GM18502 (cell line): ENCODE data around the gene BFSP1.

Source experiments
- ATAC-seq: cut with Tn5 transposase; IDR thresholded peaks from one replicate; pipeline ENCODE4 v1.9.1; 2021; ENCODE audit warnings: mild to moderate bottlenecking; ENCODE audit not compliant: unreplicated experiment, poor library complexity

The BFSP1 gene

GRCh38 chr20:17500826-17501225, 30.4 kb downstream of the BFSP1 start:
- ATAC-seq: no peak

- ATAC-seq: no peak
These were observed 30.9 kb downstream of the BFSP1 start for GRCh38 chr20:17500271-17500670.

- ATAC-seq: no peak
These were observed 32.1 kb downstream of the BFSP1 start for GRCh38 chr20:17499041-17499440.

- ATAC-seq: no peak
These were observed 32.5 kb downstream of the BFSP1 start for GRCh38 chr20:17498641-17499040.

GRCh38 chr20:17497821-17498580, 33.2 kb downstream of the BFSP1 start:
- no peak for ATAC-seq

- no peak for ATAC-seq
These were observed 35.4 kb downstream of the BFSP1 start for GRCh38 chr20:17495826-17496225.

GRCh38 chr20:17494201-17494600, 37.0 kb downstream of the BFSP1 start:
- ATAC-seq: no peak

GRCh38 chr20:17493173-17493572, 38.0 kb downstream of the BFSP1 start:
- no peak for ATAC-seq

- ATAC-seq: no peak
These were observed 39.7 kb downstream of the BFSP1 start for GRCh38 chr20:17491488-17491887.

- no peak for ATAC-seq
These were observed 40.1 kb downstream of the BFSP1 start for GRCh38 chr20:17491041-17491440.

- ATAC-seq: no peak
These were observed 40.7 kb downstream of the BFSP1 start for GRCh38 chr20:17490501-17490900.

- ATAC-seq: no peak
These were observed 42.1 kb downstream of the BFSP1 start for GRCh38 chr20:17488916-17489600.

- ATAC-seq: no peak
These were observed 46.2 kb downstream of the BFSP1 start for GRCh38 chr20:17485017-17485416.

- ATAC-seq: no peak
These were observed 48.6 kb downstream of the BFSP1 start for GRCh38 chr20:17482536-17482935.

- no peak for ATAC-seq
These were observed 49.5 kb downstream of the BFSP1 start for GRCh38 chr20:17481661-17482060.

- ATAC-seq: no peak
These were observed 50.5 kb downstream of the BFSP1 start for GRCh38 chr20:17480696-17481095.

- no peak for ATAC-seq
These were observed 52.0 kb downstream of the BFSP1 start for GRCh38 chr20:17479063-17479657.

GRCh38 chr20:17473659-17474058, 57.5 kb downstream of the BFSP1 start:
- no peak for ATAC-seq

GRCh38 chr20:17471606-17472187, 59.5 kb downstream of the BFSP1 start:
- ATAC-seq: no peak

GRCh38 chr20:17470973-17471372, 60.2 kb downstream of the BFSP1 start:
- no peak for ATAC-seq

- no peak for ATAC-seq
These were observed 60.7 kb downstream of the BFSP1 start for GRCh38 chr20:17470521-17470920.
